ENCODE measurements around the gene ACTR3. TPM values are rescaled to one million over a fixed set of nuclear protein-coding genes. Genes with fewer than 3 reads are reported as not detected.

The ACTR3 gene
- total and polyA plus RNA-seq, 2 donors (not counting 1 experiment from before 2014, with no cell fraction given) = 64.3 to 249 TPM

GRCh38 chr2:113879457-113879856, 10.4 kb upstream of the ACTR3 start:
- no peaks in the 10 kb centered on the region for H3K27me3 ChIP-seq (replicated peaks in 1 of 4; ENCODE audit: control extremely low read depth in 1 of 4, control insufficient read depth in 3 of 4, insufficient read depth in 4 of 4, low read length in 3 of 4)
- no peak overlapping the region for H3K4me3 ChIP-seq (ENCODE audit: control extremely low read depth in 1 of 5, extremely low read depth in 1 of 5, insufficient read depth in 1 of 5, low read depth in 2 of 5, low read length in 4 of 5)
- no peak overlapping the region for H3K27ac ChIP-seq (ENCODE audit: low read length in 2 of 2)
- H3K4me1 ChIP-seq (ENCODE audit: control insufficient read depth in 2 of 2, insufficient read depth in 2 of 2, low read length in 2 of 2) = peaks cover 11 to 13% of the 10 kb centered on the region in 2 donors
- ATAC-seq (ENCODE audit: low read depth) (no peak), DNase-seq (no peak)
- Mint-ChIP-seq H3K27me3 (no peaks in the 10 kb centered on the region), H3K27ac (no peak overlapping the region), H3K4me3 (no peak overlapping the region), H3K9me3 (ENCODE audit: insufficient read depth) (no peaks in the 10 kb centered on the region), H3K4me1 (peaks cover 22% of the 10 kb centered on the region)
- no peaks in the 10 kb centered on the region for H4K20me1 ChIP-seq (ENCODE audit: control insufficient read depth, insufficient read depth, low read length, poor library complexity, severe bottlenecking)
- no peak overlapping the region for H2AFZ ChIP-seq (ENCODE audit: insufficient read depth, low read depth, low read length, poor library complexity, severe bottlenecking)
- WGBS (ENCODE audit: insufficient coverage) = no CpG with 5 or more reads among the region's 3 CpGs
- ChIA-PET CTCF (no interaction called here), POLR2A (no interaction called here)
- peaks cover 38% of the 10 kb centered on the region for H3K79me2 ChIP-seq (ENCODE audit: control insufficient read depth, insufficient read depth, low read length)
- peaks cover 2 to 6% of the 10 kb centered on the region in 2 experiments for H3K36me3 ChIP-seq (replicated peaks in 1 of 2; ENCODE audit: control extremely low read depth in 1 of 2, control insufficient read depth in 1 of 2, extremely low read depth in 1 of 2, insufficient read depth in 2 of 2, low read length in 1 of 2)
- H3K9ac ChIP-seq (ENCODE audit: low read length) = no peak overlapping the region
- TF ChIP-seq EZH2 (IDR thresholded peaks at IDR 0.05; ENCODE audit: borderline replicate concordance, insufficient read depth, low read depth, low read length, poor library complexity, severe bottlenecking) (no peak), CTCF (IDR thresholded peaks at IDR 0.05) (no peak)
- no peak overlapping the region for H3K4me2 ChIP-seq (replicated peaks; ENCODE audit: low read depth, low read length, poor library complexity, severe bottlenecking)
- H3K9me3 ChIP-seq (ENCODE audit: control extremely low read depth in 1 of 3, control insufficient read depth in 2 of 3, insufficient read depth in 1 of 3, low read length in 2 of 3) = no peaks in the 10 kb centered on the region
- intact Hi-C loops (cut with micrococcal nuclease) = no loop called here

- H3K4me1 ChIP-seq (ENCODE audit: control insufficient read depth in 2 of 2, insufficient read depth in 2 of 2, low read length in 2 of 2) = peaks cover 34 to 36% of the 10 kb centered on the region in 2 donors
- intact Hi-C loops (cut with micrococcal nuclease) = no loop called here
- peaks cover 76% of the 10 kb centered on the region for H3K79me2 ChIP-seq (ENCODE audit: control insufficient read depth, insufficient read depth, low read length)
- peak; percentile 55 for DNase-seq
- no peaks in the 10 kb centered on the region for H3K9me3 ChIP-seq (ENCODE audit: control extremely low read depth in 1 of 3, control insufficient read depth in 2 of 3, insufficient read depth in 1 of 3, low read length in 2 of 3)
- WGBS (ENCODE audit: insufficient coverage) = 47% methylated on average over 2 of the region's 2 CpGs
- H3K4me2 ChIP-seq (replicated peaks; ENCODE audit: low read depth, low read length, poor library complexity, severe bottlenecking) = peak overlapping the region; percentile 75
- POLR2A ChIA-PET = interaction anchor here (0.6 to 1.3 kb wide), 2 partner anchors 22 to 130 kb away, joined by 3 to 15 read pairs; partner anchors contain the start of gene SLC35F5
- peaks cover 2 to 6% of the 10 kb centered on the region in 2 experiments for H3K36me3 ChIP-seq (replicated peaks in 1 of 2; ENCODE audit: control extremely low read depth in 1 of 2, control insufficient read depth in 1 of 2, extremely low read depth in 1 of 2, insufficient read depth in 2 of 2, low read length in 1 of 2)
- H3K9me3 Mint-ChIP-seq (ENCODE audit: insufficient read depth) = no peaks in the 10 kb centered on the region
- H3K27ac ChIP-seq (ENCODE audit: low read length in 2 of 2) = peak overlapping the region; percentile 19 to 98
- peak; percentile 5 for ATAC-seq (ENCODE audit: low read depth)
- CTCF ChIA-PET = interaction anchor here (1.4 to 1.9 kb wide), 2 partner anchors 9 to 130 kb away, joined by 4 to 6 read pairs; partner anchors contain the start of gene SLC35F5
- H3K4me3 ChIP-seq (ENCODE audit: control extremely low read depth in 1 of 5, extremely low read depth in 1 of 5, insufficient read depth in 1 of 5, low read depth in 2 of 5, low read length in 4 of 5) = peak overlapping the region in 3 of 5 experiments; percentile 2 to 28 (median 2)
- no peaks in the 10 kb centered on the region for H3K27me3 ChIP-seq (replicated peaks in 1 of 4; ENCODE audit: control extremely low read depth in 1 of 4, control insufficient read depth in 3 of 4, insufficient read depth in 4 of 4, low read length in 3 of 4)
- TF ChIP-seq EZH2 (IDR thresholded peaks at IDR 0.05; ENCODE audit: borderline replicate concordance, insufficient read depth, low read depth, low read length, poor library complexity, severe bottlenecking) (no peak), CTCF (IDR thresholded peaks at IDR 0.05) (no peak)
- peaks cover 6% of the 10 kb centered on the region for H4K20me1 ChIP-seq (ENCODE audit: control insufficient read depth, insufficient read depth, low read length, poor library complexity, severe bottlenecking)
- H3K4me1 Mint-ChIP-seq = peaks cover 51% of the 10 kb centered on the region
- no peak overlapping the region for H2AFZ ChIP-seq (ENCODE audit: insufficient read depth, low read depth, low read length, poor library complexity, severe bottlenecking)
- H3K4me3 Mint-ChIP-seq = peak overlapping the region; percentile 75
- no peaks in the 10 kb centered on the region for H3K27me3 Mint-ChIP-seq
- H3K27ac Mint-ChIP-seq = peak overlapping the region; percentile 93
- H3K9ac ChIP-seq (ENCODE audit: low read length) = peak overlapping the region; percentile 19
These were observed 3.3 kb upstream of the ACTR3 start for GRCh38 chr2:113886479-113887008.
